ENCODE results near the gene ADARB2.

Gene ADARB2

DNA sequence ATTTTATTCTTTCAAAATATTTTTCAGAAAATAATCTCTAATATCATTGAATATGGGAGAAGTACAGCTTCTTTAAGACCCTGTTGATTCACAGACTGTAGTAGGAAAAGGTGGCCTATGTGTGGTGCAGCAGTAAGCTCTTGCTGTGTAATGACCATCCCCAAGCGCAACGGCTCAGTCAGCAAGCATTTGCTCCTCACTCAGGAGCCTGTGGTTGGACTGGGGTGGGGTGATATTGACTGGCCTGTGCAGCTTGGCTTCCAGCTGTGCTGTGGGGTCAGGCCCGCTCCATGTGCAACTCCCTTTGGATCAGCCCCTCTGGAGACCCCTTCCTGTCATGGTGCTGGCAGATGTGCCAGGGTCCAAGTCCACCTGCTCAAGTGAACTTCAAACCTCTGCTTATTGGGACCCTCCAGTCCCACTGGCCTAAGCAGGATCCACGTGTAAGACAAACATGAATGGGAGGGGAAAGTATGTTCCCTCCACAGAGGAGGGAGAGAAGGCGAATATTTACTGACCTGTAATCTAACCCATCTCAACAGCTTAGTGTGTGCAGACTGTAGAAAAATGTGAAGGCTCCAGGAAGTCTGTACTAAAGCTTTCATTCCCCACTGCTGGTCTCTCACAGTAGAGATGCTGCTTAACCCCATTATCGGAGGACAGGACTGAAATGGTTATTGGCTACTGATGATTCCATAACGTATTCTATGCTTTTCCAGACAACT lies 441.4 kb downstream of the ADARB2 start:
- no peak for DNase-seq (ENCODE audit: extremely low read depth, low read depth)
- TF ChIP-seq, protein P1, sequence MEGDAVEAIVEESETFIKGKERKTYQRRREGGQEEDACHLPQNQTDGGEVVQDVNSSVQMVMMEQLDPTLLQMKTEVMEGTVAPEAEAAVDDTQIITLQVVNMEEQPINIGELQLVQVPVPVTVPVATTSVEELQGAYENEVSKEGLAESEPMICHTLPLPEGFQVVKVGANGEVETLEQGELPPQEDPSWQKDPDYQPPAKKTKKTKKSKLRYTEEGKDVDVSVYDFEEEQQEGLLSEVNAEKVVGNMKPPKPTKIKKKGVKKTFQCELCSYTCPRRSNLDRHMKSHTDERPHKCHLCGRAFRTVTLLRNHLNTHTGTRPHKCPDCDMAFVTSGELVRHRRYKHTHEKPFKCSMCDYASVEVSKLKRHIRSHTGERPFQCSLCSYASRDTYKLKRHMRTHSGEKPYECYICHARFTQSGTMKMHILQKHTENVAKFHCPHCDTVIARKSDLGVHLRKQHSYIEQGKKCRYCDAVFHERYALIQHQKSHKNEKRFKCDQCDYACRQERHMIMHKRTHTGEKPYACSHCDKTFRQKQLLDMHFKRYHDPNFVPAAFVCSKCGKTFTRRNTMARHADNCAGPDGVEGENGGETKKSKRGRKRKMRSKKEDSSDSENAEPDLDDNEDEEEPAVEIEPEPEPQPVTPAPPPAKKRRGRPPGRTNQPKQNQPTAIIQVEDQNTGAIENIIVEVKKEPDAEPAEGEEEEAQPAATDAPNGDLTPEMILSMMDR (IDR thresholded peaks at IDR 0.05; ENCODE audit: low read depth, low read length) = no peak

DNA sequence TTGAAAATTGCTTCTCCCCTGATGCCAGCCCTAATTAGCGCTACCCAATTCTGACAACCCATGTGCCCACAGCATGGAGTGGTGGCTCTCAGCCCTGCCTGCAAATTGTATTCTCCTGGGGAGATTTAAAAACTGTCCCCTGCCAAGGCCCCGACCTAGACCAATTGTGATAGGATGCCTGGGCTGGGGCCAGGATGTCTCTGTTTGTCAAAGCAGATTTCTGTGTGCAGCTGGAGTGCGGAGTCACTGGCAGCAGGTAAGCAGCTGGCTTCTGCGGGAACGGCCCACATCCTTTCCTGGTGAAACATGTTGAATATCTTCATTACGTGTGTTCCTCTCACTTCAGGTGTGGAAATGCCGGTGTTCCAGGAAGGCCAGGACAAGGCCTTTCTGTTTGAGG lies 442.6 kb downstream of the ADARB2 start:
- no peak for DNase-seq (ENCODE audit: extremely low read depth, low read depth)
- TF ChIP-seq, protein P1 (IDR thresholded peaks at IDR 0.05; ENCODE audit: low read depth, low read length) = no peak

DNA sequence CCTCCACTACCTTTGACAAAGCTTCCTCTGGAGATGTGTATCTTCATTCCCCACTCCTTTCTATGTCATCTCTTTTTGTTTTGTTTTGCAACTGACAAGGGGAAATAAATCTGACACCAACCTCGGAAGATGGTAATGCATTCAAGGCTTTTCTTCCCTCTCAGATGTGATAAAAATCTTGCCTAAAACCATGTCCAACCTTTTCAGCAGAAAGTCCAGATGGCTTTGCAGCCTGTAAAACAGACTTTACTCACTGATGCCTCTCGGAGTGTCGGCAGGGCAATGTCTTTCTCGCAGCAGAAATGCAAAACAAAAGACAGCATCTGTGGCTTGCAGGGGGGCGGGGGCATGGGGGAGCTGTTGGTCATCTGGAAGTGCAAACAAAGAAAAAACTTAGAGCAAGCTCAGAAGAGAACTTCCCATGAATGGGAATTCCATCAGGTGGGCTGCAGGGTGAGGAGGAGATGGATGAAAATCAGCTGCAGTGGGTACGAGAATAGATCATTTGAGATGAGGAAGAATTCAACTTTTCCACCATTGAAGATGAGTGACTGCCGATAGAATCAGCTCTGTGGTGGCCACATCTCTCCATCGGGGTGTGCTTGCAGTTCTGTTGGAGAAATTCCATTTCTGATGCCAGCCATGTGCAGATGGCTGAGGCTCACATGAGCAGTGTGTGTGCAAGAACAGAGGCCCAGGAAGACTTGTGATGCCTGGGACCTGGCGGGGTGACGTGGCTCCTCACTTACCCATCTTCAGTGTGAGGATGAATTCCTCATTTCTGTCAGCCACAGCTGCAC lies 443.5 kb downstream of the ADARB2 start:
- TF ChIP-seq, protein P1 (IDR thresholded peaks at IDR 0.05; ENCODE audit: low read depth, low read length) = no peak
- DNase-seq (ENCODE audit: extremely low read depth, low read depth) = no peak

- TF ChIP-seq, protein P1 (IDR thresholded peaks at IDR 0.05; ENCODE audit: low read depth, low read length) = no peak
- no peak for DNase-seq (ENCODE audit: extremely low read depth, low read depth)
Measured at GRCh38 chr10:1293157-1293556, 444.2 kb downstream of the ADARB2 start.

- TF ChIP-seq, protein P1 (IDR thresholded peaks at IDR 0.05; ENCODE audit: low read depth, low read length) = no peak
- DNase-seq (ENCODE audit: extremely low read depth, low read depth) = no peak
Measured at GRCh38 chr10:1292611-1293031, 444.7 kb downstream of the ADARB2 start.

DNA sequence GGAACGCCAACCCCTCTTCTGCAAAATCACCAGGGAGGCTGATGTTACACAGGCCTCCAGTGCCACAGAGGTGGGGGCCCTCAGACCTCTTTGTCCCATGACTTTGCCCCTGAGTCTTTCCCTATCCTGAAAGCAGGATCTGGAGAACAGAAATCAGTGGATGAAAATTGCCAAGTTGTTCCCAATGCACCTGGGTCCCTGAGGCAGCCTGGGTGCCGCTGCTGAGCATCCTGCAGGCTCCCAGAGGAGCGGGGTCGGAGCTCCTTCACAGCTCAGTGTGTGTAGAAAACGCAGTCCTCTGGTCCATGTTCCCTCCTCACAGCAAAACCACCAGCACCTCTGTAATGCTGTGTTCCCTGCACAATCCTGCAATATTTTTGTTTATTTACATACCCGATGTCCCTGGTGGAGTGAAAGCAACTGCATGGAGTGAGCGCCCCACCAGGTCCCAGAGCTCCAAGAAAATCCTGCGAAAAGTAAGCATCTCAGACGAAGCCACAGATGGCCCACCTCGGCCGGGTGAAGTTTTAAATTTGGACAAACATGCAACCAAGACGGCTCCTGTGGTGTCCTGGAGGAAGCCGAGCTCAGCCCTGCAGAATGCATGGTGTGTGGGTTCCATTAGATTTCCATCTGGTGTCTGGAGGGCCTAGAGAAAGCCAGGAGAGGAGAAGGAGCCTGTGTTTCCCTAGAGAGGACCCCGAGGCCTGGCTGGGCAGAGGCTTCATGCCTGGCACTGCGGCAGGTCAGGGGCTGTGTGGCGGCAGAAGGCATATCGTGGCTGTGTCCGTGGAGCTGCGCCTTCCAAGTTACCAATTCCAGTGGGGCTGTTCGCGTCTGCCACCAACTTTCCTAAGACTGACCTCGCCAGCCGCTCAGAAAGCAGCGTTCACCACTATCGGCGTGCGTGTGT lies 445.9 kb downstream of the ADARB2 start:
- no peak for DNase-seq (ENCODE audit: extremely low read depth, low read depth)
- TF ChIP-seq, protein P1 (IDR thresholded peaks at IDR 0.05; ENCODE audit: low read depth, low read length) = no peak
